Type B pancreatic cell (in vitro differentiated cells): Measurements from ENCODE around the gene GPRC6A. TPM values are rescaled to one million over a fixed set of nuclear protein-coding genes. Genes with fewer than 3 reads are reported as not detected.

ENCODE experiments used
- DNase-seq: peaks from one replicate; pipeline ENCODE4 v3.0.0; 2021; ENCODE audit warnings: mixed read lengths; ENCODE audit not compliant: unreplicated experiment; ENCODE audit errors: extremely low spot score
- H3K27ac Mint-ChIP-seq: 2 replicates; pipeline ENCODE4 v1.8.0; 2021; ENCODE audit warnings: mild to moderate bottlenecking, mixed read lengths
- H3K27me3 Mint-ChIP-seq: 2 replicates; pipeline ENCODE4 v1.8.0; 2021; ENCODE audit warnings: mixed read lengths
- H3K36me3 Mint-ChIP-seq: 2 replicates; pipeline ENCODE4 v1.8.0; 2021; ENCODE audit warnings: mixed read lengths
- H3K4me1 Mint-ChIP-seq: one replicate; pipeline ENCODE4 v1.8.0; 2021; ENCODE audit warnings: mixed read lengths; ENCODE audit not compliant: unreplicated experiment
- H3K4me3 Mint-ChIP-seq: 2 replicates; pipeline ENCODE4 v1.8.0; 2021; ENCODE audit warnings: mild to moderate bottlenecking, mixed read lengths
- H3K9me3 Mint-ChIP-seq: 2 replicates; pipeline ENCODE4 v1.8.0; 2021; ENCODE audit warnings: mixed read lengths
- total RNA-seq: library from RNA; stranded (reverse); gene quantifications from 2 replicates; pipeline ENCODE4 v1.2.1, GENCODE V29; 2021; ENCODE audit warnings: low replicate concordance
- TF ChIP-seq, protein P1 (sequence below): fragments of 200-600 bp; sonication (generic); conservative IDR thresholded peaks from 2 replicates; pipeline ENCODE4 v1.5.0; 2021; ENCODE audit warnings: antibody characterized with exemption, mild to moderate bottlenecking

GPRC6A gene
- total RNA-seq, 1 donor from 2014 or later = 0.12 TPM

DNA sequence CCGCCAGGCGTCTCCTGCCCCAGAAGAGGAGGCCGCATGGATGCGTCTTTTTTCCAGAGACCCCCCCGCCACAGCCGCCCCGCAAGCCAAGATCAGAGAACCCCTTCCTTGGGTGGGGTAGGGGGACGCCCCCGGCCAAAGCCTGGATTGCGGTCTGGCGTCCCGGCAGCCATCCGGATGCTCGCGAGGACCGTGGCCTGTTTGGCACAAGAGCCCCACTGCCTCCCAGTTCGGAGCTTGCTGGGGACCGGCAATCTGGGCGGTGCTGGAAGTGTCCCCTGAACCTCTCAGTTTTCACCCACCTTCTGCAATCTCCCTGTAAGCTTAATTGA lies 64.3 kb downstream of the GPRC6A start:
- Mint-ChIP-seq H3K4me1 (peaks cover 19% of the 10 kb centered on the region), H3K27ac (no peak overlapping the region), H3K36me3 (no peaks in the 10 kb centered on the region), H3K27me3 (peaks cover 63% of the 10 kb centered on the region), H3K9me3 (no peaks in the 10 kb centered on the region), H3K4me3 (peak overlapping the region; percentile 82)
- TF ChIP-seq, protein P1, sequence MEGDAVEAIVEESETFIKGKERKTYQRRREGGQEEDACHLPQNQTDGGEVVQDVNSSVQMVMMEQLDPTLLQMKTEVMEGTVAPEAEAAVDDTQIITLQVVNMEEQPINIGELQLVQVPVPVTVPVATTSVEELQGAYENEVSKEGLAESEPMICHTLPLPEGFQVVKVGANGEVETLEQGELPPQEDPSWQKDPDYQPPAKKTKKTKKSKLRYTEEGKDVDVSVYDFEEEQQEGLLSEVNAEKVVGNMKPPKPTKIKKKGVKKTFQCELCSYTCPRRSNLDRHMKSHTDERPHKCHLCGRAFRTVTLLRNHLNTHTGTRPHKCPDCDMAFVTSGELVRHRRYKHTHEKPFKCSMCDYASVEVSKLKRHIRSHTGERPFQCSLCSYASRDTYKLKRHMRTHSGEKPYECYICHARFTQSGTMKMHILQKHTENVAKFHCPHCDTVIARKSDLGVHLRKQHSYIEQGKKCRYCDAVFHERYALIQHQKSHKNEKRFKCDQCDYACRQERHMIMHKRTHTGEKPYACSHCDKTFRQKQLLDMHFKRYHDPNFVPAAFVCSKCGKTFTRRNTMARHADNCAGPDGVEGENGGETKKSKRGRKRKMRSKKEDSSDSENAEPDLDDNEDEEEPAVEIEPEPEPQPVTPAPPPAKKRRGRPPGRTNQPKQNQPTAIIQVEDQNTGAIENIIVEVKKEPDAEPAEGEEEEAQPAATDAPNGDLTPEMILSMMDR = no peak
- no peak for DNase-seq

DNA sequence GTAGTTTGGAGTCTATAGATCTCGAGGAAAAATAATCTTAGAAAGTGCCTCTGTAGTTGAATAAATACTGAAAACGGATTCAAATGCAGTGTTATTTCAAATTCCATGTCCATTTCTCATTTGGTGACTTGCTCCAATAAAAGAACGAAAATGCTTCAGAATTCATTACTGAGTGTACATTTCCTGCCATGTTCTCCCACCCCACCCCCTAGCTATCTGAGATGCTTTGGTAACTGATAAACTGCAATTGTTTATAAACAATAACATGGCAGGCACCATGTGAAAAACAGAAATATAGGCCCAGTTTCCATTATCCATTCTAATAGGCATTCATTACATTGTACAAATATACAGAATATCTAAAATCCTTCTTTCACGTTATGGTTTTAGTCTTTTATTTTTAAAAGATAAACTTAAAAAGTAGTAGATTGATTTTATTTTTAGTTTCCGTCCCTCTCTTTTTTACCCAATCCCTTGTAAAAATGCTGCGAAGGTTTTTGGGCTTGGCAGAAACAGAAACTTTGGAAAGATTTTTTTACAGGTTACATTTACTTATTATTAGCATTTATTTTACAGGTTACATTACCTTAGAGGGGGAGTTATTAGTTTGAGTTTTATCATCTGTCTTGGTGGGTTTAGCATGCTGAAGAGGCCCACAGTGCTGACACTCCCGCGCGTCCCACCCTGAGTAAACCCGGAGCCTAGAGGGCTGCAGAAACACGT lies 64.8 kb downstream of the GPRC6A start:
- TF ChIP-seq, protein P1 = no peak
- DNase-seq = no peak
- no peak overlapping the region for H3K27ac Mint-ChIP-seq
- no peaks in the 10 kb centered on the region for H3K9me3 Mint-ChIP-seq
- H3K4me3 Mint-ChIP-seq = peak overlapping the region; percentile 82
- H3K27me3 Mint-ChIP-seq = peaks cover 64% of the 10 kb centered on the region
- H3K36me3 Mint-ChIP-seq = no peaks in the 10 kb centered on the region
- peaks cover 18% of the 10 kb centered on the region for H3K4me1 Mint-ChIP-seq

DNA sequence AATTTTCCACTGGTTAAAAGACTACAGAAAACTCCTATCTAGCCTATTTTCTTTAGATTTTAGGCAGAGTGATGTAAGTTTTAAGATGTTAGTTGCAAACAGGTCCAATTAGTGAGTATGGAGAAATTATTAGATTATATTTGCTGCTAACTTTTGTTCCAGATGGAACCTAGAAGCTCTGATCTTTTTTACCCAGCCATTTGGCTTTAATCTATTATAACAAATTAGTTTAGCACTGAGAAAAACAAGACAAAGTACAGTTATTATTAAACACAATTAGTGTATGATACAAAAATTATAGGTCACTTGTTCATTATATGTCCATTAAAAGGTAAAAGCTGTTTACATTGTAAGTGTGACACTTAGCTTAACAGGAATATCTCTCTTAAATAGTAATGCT lies 65.8 kb downstream of the GPRC6A start:
- no peak overlapping the region for H3K27ac Mint-ChIP-seq
- H3K36me3 Mint-ChIP-seq = no peaks in the 10 kb centered on the region
- no peak for DNase-seq
- H3K9me3 Mint-ChIP-seq = no peaks in the 10 kb centered on the region
- H3K4me1 Mint-ChIP-seq = peaks cover 11% of the 10 kb centered on the region
- H3K4me3 Mint-ChIP-seq = no peak overlapping the region
- H3K27me3 Mint-ChIP-seq = peaks cover 61% of the 10 kb centered on the region
- TF ChIP-seq, protein P1 = no peak

DNA sequence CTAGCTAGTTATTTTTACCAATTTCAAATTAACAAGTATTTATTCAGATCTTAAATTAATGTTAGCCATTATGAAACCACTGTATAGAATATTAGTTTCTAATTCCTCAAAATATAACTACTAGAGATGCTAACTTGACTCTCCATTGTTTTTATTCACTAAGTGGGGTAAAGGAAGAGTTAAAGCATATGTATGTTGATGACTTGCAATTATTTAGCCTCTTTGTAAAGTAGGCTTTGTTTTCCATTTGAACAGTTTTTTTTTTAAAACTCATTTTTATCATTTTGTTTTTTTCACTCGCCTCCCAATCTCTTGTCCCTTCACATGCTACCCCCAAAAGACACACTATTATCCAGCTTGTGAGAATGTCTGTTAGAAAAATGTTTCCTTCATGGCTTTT lies 66.6 kb downstream of the GPRC6A start:
- peaks cover 11% of the 10 kb centered on the region for H3K4me1 Mint-ChIP-seq
- no peaks in the 10 kb centered on the region for H3K36me3 Mint-ChIP-seq
- peaks cover 58% of the 10 kb centered on the region for H3K27me3 Mint-ChIP-seq
- H3K9me3 Mint-ChIP-seq = no peaks in the 10 kb centered on the region
- H3K4me3 Mint-ChIP-seq = no peak overlapping the region
- H3K27ac Mint-ChIP-seq = no peak overlapping the region
- TF ChIP-seq, protein P1 = no peak
- no peak for DNase-seq

DNA sequence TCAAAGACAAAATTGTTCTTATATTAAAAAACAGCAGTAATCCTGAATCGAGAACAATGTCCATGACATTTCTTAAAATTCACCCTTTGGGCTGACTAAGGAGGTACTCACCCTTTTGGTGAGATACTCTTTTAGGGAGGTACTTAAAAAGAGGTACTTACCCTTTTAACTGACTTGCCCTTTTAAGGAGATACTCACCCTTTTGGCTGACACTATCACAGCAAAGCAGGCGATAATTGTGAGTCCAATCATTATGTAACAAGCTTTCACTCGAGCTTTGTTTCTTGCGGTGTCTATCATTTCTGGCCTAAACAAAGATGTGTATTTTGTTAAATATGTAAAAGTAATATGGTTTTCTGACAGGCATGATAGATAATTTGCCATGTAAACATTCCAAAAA lies 67.1 kb downstream of the GPRC6A start:
- peaks cover 54% of the 10 kb centered on the region for H3K27me3 Mint-ChIP-seq
- no peaks in the 10 kb centered on the region for H3K36me3 Mint-ChIP-seq
- no peak overlapping the region for H3K4me3 Mint-ChIP-seq
- no peak for DNase-seq
- peaks cover 11% of the 10 kb centered on the region for H3K4me1 Mint-ChIP-seq
- TF ChIP-seq, protein P1 = no peak
- no peak overlapping the region for H3K27ac Mint-ChIP-seq
- H3K9me3 Mint-ChIP-seq = no peaks in the 10 kb centered on the region
